Large intestine (tissue), 3 donors: ENCODE data around the gene PKD1. TPM values are rescaled to one million over a fixed set of nuclear protein-coding genes. Genes with fewer than 3 reads are reported as not detected.

Experiments used
- DNase-seq, 2 donors: peaks; one replicate each; pipeline versions ENCODE4 v3.0.0 to v3.0.0-alpha.2; 2013
- H3K27ac ChIP-seq: one replicate; pipeline ENCODE4 v1.5.1; 2013; ENCODE audit warnings: low read length
- H3K27me3 ChIP-seq: 2 replicates; pipeline ENCODE4 v1.6.1; 2013; ENCODE audit warnings: low read length; ENCODE audit not compliant: control insufficient read depth, insufficient read depth
- H3K36me3 ChIP-seq: 2 replicates; pipeline ENCODE4 v1.6.1; 2013; ENCODE audit warnings: low read length; ENCODE audit not compliant: control insufficient read depth, insufficient read depth
- H3K4me1 ChIP-seq: one replicate; pipeline ENCODE4 v1.6.1; 2013; ENCODE audit warnings: low read length; ENCODE audit not compliant: control insufficient read depth, insufficient read depth
- H3K4me3 ChIP-seq: one replicate; pipeline ENCODE4 v1.5.1; 2013; ENCODE audit warnings: low read length
- H3K9me3 ChIP-seq: one replicate; pipeline ENCODE4 v1.6.1; 2013; ENCODE audit warnings: mild to moderate bottlenecking, low read depth, low read length, moderate library complexity; ENCODE audit not compliant: control insufficient read depth
- WGBS: methylation state at CpG from one replicate; pipeline ENCODE4 v1.1.5; 2013; ENCODE audit warnings: low lambda C conversion rate; ENCODE audit not compliant: insufficient coverage; 5-methylcytosine and 5-hydroxymethylcytosine counted together
- polyA plus RNA-seq: library from polyadenylated mRNA; unstranded; fragments of 120-200 nt; gene quantifications from one replicate; pipeline ENCODE4 v1.2.1, GENCODE V29; 2013

PKD1 gene
- polyA plus RNA-seq, 1 donor: 58.4 TPM

DNA sequence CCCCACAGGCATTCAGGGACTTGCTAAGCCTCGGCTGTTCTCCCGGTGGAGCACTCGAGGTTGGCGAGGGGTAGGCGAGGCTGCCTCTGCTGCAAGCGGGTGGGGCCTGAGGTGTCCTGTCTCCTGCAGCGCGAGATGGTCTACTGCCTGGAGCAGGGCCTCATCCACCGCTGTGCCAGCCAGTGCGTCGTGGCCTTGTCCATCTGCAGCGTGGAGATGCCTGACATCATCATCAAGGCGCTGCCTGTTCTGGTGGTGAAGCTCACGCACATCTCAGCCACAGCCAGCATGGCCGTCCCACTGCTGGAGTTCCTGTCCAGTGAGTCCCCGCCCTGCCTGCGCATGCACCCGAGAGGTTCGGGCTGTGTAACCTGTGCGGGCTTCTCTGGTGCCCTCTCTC lies 61.6 kb downstream of the PKD1 start:
- whole genome bisulfite sequencing: no CpG with 5 or more reads among the region's 20 CpGs
- no peak for DNase-seq
- no peaks in the 10 kb centered on the region for H3K9me3 ChIP-seq
- H3K4me1 ChIP-seq: no peaks in the 10 kb centered on the region
- H3K27ac ChIP-seq: no peak overlapping the region
- no peaks in the 10 kb centered on the region for H3K27me3 ChIP-seq
- no peak overlapping the region for H3K4me3 ChIP-seq
- H3K36me3 ChIP-seq: peaks cover 79% of the 10 kb centered on the region

GRCh38 chr16:2072926-2073325 lies 62.8 kb downstream of the PKD1 start:
- Histone ChIP-seq H3K27ac (no peak overlapping the region), H3K4me1 (no peaks in the 10 kb centered on the region), H3K27me3 (no peaks in the 10 kb centered on the region), H3K9me3 (no peaks in the 10 kb centered on the region), H3K36me3 (peaks cover 79% of the 10 kb centered on the region), H3K4me3 (no peak overlapping the region)
- DNase-seq: no peak
- no CpG with 5 or more reads among the region's 8 CpGs for WGBS

DNA sequence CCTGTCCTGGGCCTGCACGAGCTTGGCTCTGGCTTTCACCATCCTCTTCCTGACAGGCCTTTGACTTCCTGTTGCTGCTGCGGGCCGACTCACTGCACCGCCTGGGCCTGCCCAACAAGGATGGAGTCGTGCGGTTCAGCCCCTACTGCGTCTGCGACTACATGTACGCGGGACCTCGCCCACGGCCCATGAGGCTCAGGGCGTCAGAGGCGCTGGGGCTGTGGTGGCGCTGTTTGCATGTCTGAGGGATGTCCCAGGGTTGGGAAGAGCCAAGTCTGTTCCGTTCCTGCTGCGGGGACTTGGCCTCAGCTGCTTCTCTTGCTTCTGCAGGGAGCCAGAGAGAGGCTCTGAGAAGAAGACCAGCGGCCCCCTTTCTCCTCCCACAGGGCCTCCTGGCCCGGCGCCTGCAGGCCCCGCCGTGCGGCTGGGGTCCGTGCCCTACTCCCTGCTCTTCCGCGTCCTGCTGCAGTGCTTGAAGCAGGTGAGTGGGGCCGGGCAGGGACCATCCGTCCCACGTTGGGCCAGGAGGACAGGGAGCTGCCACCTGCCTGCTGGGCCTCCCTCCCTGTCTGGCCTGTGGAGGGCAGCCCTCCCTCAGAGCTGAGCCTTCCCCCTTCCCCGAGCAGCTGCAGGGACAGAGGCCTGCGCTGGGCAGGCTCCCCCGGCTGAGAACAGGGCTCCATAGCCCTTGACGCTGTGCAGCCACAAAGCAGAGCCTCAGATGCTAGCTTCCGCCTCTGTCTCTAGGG lies 64.1 kb downstream of the PKD1 start:
- Histone ChIP-seq H3K4me1 (no peaks in the 10 kb centered on the region), H3K36me3 (peaks cover 79% of the 10 kb centered on the region), H3K4me3 (no peak overlapping the region), H3K27me3 (no peaks in the 10 kb centered on the region), H3K9me3 (no peaks in the 10 kb centered on the region), H3K27ac (no peak overlapping the region)
- no CpG with 5 or more reads among the region's 34 CpGs for WGBS
- no peak for DNase-seq

DNA sequence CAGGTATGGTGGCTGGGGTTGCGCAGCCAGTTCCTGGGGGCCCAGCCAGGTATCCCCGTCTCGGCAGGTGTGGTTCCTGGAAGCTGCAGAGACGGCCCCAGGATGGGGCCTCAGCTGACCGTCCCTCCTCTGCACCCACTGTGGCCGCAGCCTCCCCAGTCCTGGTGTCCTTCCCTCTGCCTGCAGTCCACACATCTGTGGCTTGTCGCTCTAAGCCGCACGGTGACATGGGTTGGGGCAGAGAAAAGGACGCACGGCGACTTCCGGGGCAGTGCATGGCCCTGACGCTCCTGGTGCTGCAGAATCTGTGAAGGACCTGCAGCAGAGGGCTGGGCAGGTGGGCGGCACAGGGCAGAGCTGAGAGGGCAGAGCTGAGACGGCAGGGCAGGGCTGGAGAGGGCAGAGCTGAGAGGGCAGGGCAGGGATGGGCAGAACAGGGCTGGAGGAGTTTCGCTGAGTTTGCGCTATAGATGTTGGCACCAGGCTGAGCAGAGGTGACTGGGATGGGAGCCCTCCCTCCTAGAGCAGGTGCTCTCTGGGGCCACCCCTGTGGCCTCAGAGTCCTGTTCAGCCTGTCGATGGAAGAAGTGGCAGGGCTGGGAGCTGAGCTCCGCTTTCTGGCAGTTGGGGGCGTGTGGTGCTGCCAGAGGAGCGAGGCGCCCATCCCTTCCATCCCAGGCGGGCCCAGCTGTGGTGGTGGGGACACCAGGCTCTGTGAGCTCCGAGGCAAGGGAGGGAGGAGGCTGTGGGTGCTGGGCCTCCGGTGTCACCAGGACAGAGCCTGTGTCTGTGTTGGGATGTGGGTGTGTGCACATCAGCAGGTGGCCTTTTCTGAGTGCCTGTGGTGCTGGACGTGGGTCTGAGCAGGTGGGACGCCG lies 64.9 kb downstream of the PKD1 start:
- H3K9me3 ChIP-seq: no peaks in the 10 kb centered on the region
- H3K4me3 ChIP-seq: no peak overlapping the region
- H3K27me3 ChIP-seq: no peaks in the 10 kb centered on the region
- DNase-seq: no peak
- no peak overlapping the region for H3K27ac ChIP-seq
- peaks cover 79% of the 10 kb centered on the region for H3K36me3 ChIP-seq
- no CpG with 5 or more reads among the region's 29 CpGs for WGBS
- H3K4me1 ChIP-seq: no peaks in the 10 kb centered on the region

DNA sequence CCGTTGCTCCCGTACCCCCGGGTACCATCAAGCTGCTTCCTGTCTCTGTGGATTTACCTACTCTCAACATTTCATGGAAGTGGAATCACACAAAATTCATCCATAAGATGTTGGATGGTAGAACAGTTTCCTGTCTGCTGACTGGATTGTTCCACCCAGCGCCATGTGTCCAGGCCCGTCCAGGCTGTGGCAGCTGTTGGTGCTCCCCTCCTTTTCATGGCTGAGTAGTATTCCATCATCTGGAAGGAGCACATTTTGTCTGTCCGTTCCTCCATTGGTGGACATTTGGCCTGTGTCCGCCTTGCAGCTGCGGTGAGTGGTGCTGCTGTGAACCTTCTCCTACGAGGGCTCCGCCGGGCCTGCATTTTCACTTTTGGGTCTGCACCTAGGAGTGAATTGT lies 69.6 kb downstream of the PKD1 start:
- peaks cover 77% of the 10 kb centered on the region for H3K36me3 ChIP-seq
- no CpG with 5 or more reads among the region's 11 CpGs for WGBS

GRCh38 chr16:2064368-2064945 lies 71.2 kb downstream of the PKD1 start:
- no peak for DNase-seq
- H3K36me3 ChIP-seq: peaks cover 78% of the 10 kb centered on the region
- H3K4me3 ChIP-seq: no peak overlapping the region
- no CpG with 5 or more reads among the region's 16 CpGs for WGBS
- no peaks in the 10 kb centered on the region for H3K4me1 ChIP-seq
- H3K27me3 ChIP-seq: no peaks in the 10 kb centered on the region
- H3K9me3 ChIP-seq: no peaks in the 10 kb centered on the region
- no peak overlapping the region for H3K27ac ChIP-seq

More for the DNA sequence above, 69.6 kb downstream of the PKD1 start:
- no peak for DNase-seq
- Histone ChIP-seq H3K27ac (no peak overlapping the region), H3K27me3 (no peaks in the 10 kb centered on the region), H3K4me1 (no peaks in the 10 kb centered on the region), H3K9me3 (no peaks in the 10 kb centered on the region), H3K4me3 (no peak overlapping the region)

GRCh38 chr16:2063861-2064260 lies 71.8 kb downstream of the PKD1 start:
- Histone ChIP-seq H3K9me3 (no peaks in the 10 kb centered on the region), H3K4me3 (no peak overlapping the region), H3K36me3 (peaks cover 75% of the 10 kb centered on the region), H3K27ac (no peak overlapping the region), H3K27me3 (no peaks in the 10 kb centered on the region), H3K4me1 (no peaks in the 10 kb centered on the region)
- DNase-seq: no peak
- no CpG with 5 or more reads among the region's 25 CpGs for WGBS

- no CpG with 5 or more reads among the region's 28 CpGs for WGBS
- H3K36me3 ChIP-seq: peaks cover 77% of the 10 kb centered on the region
- H3K9me3 ChIP-seq: no peaks in the 10 kb centered on the region
- no peak for DNase-seq
- no peaks in the 10 kb centered on the region for H3K4me1 ChIP-seq
- no peak overlapping the region for H3K4me3 ChIP-seq
- H3K27me3 ChIP-seq: no peaks in the 10 kb centered on the region
- no peak overlapping the region for H3K27ac ChIP-seq
Measured at GRCh38 chr16:2062801-2063200, 72.9 kb downstream of the PKD1 start.

- WGBS: no CpG with 5 or more reads among the region's 13 CpGs
- H3K4me3 ChIP-seq: no peak overlapping the region
- no peaks in the 10 kb centered on the region for H3K4me1 ChIP-seq
- no peak overlapping the region for H3K27ac ChIP-seq
- peaks cover 78% of the 10 kb centered on the region for H3K36me3 ChIP-seq
- no peaks in the 10 kb centered on the region for H3K27me3 ChIP-seq
- no peak for DNase-seq
- H3K9me3 ChIP-seq: no peaks in the 10 kb centered on the region
Measured at GRCh38 chr16:2061526-2061925, 74.2 kb downstream of the PKD1 start.

DNA sequence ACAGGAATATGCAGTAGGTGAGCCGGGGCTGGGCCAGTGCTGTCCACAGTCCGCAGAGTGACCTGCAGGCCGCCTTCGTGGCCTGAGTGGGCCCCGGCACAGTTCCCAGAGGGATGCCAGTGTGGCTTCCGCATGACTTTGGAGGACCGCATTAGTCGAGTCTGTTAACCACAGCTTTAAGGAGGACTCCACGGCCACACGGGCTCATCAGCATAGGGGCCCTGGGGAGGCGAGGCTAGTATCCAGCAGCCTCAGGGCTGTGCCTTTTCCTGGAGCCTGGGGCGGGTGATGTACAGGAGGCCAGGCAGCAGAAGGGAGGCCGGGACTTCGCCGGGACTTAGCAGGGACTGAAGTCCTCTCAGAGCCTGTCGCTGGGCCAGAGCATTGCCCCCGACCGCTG lies 74.7 kb downstream of the PKD1 start:
- no peaks in the 10 kb centered on the region for H3K9me3 ChIP-seq
- no CpG with 5 or more reads among the region's 18 CpGs for WGBS
- no peak overlapping the region for H3K27ac ChIP-seq
- no peak overlapping the region for H3K4me3 ChIP-seq
- no peak for DNase-seq
- no peaks in the 10 kb centered on the region for H3K27me3 ChIP-seq
- H3K4me1 ChIP-seq: no peaks in the 10 kb centered on the region
- peaks cover 78% of the 10 kb centered on the region for H3K36me3 ChIP-seq
